Eye (tissue), 1 donor: ENCODE measurements around the gene EPB41L4B.

Experiments
- DNase-seq: peaks from one replicate; pipeline ENCODE4 v3.0.0-alpha.2; 2015

EPB41L4B gene

DNA sequence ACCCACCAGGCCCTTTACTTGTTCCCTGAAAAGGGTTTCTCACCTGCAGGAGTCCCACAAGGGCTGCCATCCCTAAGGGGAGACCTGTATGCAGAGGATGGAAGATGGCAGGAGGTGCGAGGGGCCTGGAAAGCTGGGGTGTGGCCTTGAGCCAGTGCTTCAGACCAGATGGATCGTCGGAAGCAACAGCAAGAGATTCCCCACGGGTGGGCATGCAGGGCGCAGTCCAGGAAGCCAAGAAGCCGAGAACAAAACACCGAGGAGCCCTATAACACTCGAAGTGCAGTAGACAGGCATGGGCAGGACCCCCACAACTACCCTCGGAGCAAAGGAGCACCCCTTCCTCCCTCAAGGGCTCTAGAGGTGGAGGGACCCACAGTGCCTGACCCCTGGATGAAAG, 129.1 kb downstream of the EPB41L4B start:
- no peak for DNase-seq

GRCh38 chr9:109190151-109190550, 130.7 kb downstream of the EPB41L4B start:
- no peak for DNase-seq

DNA sequence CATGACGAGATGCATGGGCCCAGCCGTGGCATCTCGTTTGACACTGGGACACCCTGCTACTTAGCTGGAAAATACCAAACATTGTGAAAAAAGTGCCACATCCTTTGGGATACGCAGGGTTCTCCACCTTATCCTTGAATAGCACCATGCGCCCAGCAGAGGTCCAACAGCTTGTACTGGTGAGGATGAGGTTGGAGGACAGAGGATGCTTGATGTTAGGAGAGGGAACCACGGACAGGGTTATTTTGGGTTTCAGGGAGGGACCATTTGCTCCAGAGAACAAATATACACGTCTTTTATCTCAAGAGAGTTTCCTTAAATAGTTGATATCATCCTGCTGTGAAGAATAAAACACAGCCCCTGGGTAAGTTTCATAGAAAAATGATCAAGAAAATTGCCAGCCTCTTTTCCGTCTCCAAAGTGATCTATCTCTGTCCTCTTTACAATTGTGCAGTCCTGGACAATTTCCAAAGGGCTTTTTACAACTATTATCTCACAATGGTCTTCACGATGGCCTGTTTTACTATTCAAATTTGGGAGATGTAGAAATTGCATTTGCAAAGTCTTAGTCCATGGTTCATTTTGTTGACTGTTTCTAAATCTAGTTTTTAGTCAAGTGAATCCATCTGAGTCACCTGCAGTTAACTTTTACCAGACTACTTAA, 133.9 kb downstream of the EPB41L4B start:
- no peak for DNase-seq

- DNase-seq: peak; percentile 65
Measured at GRCh38 chr9:109182940-109183798, 137.7 kb downstream of the EPB41L4B start.

DNA sequence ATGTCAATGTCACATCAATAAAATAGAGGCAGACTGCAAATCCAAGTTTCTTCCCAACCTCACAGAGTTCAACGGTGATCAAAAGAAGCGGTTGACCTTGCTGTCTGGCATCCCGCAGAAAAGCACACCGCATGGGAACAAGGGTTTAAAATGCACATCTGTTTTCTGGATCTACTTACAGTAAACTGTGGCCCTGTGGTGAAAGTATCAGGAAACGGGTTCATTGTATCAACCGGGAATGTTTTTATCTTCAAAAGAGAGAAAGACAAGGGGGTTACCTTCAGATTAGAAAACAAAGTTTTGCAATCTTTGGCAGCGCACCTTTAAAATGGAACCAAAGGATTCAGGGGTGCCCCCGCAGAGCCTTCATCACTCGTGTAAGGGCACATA, 138.3 kb downstream of the EPB41L4B start:
- DNase-seq: no peak

DNA sequence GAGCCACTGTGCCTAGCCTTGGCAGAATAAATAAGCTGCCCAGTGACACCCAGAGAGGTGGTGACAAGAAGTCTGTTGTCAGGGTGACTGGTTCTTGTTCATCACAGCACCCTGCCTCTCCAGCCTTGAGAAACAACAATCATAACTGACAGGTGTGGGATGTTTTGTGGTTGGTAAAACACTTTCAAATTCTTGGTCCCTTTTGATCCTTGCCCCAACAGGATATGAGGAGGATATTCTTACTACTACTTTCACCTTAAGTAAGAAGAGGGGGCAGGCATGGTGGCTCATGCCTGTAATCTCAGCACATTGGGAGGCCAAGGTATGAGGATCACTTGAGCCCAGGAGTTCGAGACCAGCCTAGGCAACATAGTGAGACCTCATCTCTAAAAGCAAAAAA, 139.6 kb downstream of the EPB41L4B start:
- DNase-seq: no peak

DNA sequence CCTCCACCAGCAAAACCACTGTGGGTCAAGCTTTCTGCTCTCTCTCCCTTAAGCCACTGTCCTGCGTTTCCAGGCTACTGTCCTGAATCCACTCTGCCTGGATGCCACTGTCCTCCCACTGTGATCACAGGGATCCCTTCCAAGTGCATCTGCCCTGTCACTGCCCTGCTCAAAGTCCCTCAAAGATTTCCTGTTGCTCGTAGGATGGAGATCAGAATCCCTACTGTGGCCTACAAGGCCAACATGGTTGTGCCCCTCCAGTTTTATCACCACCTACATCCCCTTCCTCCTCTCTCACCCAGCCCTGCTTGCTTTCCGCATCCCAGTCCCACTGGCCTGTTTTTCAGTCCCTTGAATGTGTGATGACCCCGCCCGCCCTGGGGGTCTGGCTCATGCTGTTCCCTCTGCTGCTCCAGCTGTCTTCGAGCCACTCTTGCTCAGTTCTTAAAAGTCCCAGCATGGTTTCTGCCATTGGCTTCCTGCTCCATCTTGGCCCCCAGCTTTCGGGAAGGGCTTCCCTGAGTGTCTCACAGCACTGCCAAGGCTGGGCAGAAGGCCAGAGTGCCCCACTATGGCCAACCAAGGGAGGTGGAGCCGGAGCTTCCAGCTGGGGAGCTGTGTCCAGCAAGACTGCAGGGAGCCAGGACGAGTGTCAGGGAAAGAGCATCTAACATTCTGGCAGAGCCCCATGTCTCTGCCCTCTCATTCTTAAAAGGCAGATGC, 140.9 kb downstream of the EPB41L4B start:
- DNase-seq: no peak

GRCh38 chr9:109176963-109177362, 143.9 kb downstream of the EPB41L4B start:
- DNase-seq: no peak

GRCh38 chr9:109176386-109176785, 144.5 kb downstream of the EPB41L4B start:
- no peak for DNase-seq

- DNase-seq: no peak
Measured at GRCh38 chr9:109172935-109173334, 147.9 kb downstream of the EPB41L4B start.

- DNase-seq: no peak
Measured at GRCh38 chr9:109171926-109172325, 148.9 kb downstream of the EPB41L4B start.

GRCh38 chr9:109168170-109168569, 152.7 kb downstream of the EPB41L4B start:
- no peak for DNase-seq

DNA sequence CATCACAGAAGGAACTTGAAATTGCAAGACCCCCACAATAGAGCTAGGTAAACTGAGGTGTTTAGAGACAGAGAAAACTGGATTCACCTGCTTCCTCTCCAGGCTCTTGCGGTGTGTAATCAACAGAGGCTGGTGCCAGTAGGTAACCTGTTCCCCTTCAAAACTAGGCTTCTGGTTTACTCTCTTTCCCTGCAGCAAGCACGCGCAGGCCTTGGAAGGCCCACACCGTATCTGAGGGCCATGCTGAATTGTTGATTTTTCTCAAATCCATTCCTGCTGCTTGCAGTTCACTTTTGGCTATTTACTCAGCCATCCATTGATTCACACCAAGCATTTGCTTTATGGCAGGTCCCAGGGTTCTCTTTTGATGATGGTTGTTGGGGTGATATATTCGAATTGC, 153.1 kb downstream of the EPB41L4B start:
- DNase-seq: no peak

- DNase-seq: peak; percentile 82
Measured at GRCh38 chr9:109166771-109167601, 153.9 kb downstream of the EPB41L4B start, which contains the start of gene FRRS1L. Gene FRRS1L, minus strand, starts transcription at chr9:109167249. Its CDS starts 111 bp downstream, at chr9:109167138.

GRCh38 chr9:109166171-109166770, 154.6 kb downstream of the EPB41L4B start:
- DNase-seq: peak; percentile 79

- no peak for DNase-seq
Measured at GRCh38 chr9:109164042-109164441, 156.8 kb downstream of the EPB41L4B start.

GRCh38 chr9:109163194-109163593, 157.7 kb downstream of the EPB41L4B start:
- no peak for DNase-seq

DNA sequence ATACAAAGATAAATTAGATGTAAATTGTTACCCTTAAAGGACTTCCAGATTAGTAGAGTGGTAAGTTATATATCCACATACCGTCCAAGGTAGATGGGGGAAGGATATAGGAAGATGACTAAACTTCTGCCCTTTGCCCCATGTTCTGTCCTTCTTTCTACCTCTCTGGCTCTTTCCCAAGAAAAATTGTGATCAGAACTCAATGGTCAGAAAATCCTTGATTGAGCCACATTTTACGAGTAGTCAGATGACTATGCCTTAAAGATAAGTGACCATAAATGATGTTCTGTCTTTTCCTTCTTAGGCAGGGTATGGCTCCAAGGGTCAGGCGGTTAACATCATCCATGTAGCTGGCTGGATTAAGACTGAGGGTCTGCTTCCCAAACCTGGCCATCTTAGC, 158.2 kb downstream of the EPB41L4B start:
- no peak for DNase-seq

GRCh38 chr9:109161471-109161870, 159.4 kb downstream of the EPB41L4B start:
- no peak for DNase-seq

DNA sequence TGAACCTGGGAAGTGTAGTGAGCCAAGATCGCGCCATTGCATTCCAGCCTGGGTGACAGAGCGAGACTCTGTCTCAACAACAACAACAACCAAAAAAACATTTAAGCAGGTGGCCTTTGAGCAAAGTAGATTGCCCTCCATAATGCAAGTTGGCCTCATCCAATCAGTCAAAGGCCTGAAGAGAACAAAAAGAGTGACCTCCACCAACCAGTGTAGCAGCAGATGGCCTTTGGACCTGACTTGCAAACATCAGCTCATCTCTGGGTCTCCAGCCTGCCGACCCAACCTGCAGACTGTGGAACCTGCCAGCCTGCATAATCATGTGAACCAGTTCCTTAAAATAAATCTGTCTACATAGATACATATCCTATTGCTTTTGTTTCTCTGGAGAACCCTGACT, 161.3 kb downstream of the EPB41L4B start:
- DNase-seq: no peak

DNA sequence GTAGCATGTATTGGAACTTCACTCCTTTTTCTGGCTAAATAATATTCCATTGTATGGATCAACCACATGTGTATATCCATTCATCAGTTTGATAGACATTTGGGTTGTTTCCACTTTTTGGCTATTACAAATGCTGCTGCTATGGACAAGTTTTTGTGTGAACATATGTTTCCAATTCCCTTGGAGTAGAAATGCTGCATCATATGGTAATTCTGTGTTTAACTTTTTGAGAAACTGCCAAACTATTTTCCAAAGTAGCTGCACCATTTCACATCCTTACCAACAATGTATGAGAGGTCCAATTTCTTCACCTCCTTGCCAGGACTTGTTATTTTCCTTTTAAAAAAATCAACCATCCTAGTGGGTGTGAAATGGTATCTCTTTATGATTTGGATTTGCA, 162.2 kb downstream of the EPB41L4B start:
- no peak for DNase-seq

DNA sequence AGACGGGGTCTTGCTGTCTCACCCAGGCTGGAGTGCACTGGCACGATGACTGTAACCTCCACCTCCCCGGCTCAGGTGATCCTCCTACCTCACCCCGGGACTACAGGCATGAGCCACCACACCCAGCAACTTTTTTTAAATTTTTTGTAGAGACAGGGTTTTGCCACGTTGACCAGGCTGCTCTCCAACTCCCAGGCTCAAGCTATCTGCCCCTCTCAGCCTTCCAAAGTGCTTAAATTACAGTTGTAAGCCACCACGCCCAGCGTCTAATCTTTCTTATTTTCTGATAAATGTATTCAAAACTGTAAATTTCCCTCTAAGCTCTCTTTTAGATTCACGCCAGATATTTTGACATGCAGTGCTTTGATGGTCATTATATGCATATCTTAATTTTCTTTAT, 164.2 kb downstream of the EPB41L4B start:
- no peak for DNase-seq
